K562 (cell line): ENCODE measurements around the gene LY6G6F. TPM values are rescaled to one million over a fixed set of nuclear protein-coding genes. Genes with fewer than 3 reads are reported as not detected.

ENCODE experiments used
- BDP1 ChIP-seq: IDR thresholded peaks from 3 replicates; pipeline ENCODE4 v1.6.1; 2011; ENCODE audit not compliant: insufficient read length, insufficient read depth
- CBFA2T3 ChIP-seq: fragments of 450-650 bp; IDR thresholded peaks from 2 replicates; pipeline ENCODE4 v1.6.1; 2017
- CHD1 ChIP-seq: fragments of 200-600 bp; sonication (generic); IDR thresholded peaks from one replicate; pipeline ENCODE4 v1.6.1; 2012; ENCODE audit warnings: mild to moderate bottlenecking, moderate library complexity, low read length, inconsistent platforms
- CSDE1 ChIP-seq, 2 experiments: fragments of 450-650 bp; IDR thresholded peaks; 2 replicates each; pipeline ENCODE4 v1.6.1; 2016; ENCODE audit warnings: mild to moderate bottlenecking in 1 of 2
- EHMT2 ChIP-seq: fragments of 450-650 bp; IDR thresholded peaks from 2 replicates; pipeline ENCODE4 v1.6.1; 2018; ENCODE audit warnings: antibody characterized with exemption
- MECOM ChIP-seq: fragments of 250-450 bp; sonication (Bioruptor Pico); IDR thresholded peaks from 2 replicates; pipeline ENCODE4 v1.8.0; 2022; ENCODE audit warnings: inconsistent platforms
- OTX1 ChIP-seq: fragments of 450-650 bp; formaldehyde crosslinking; IDR thresholded peaks from 2 replicates; pipeline ENCODE4 v1.4.0; 2022; ENCODE audit warnings: mild to moderate bottlenecking
- PHTF2 ChIP-seq: fragments of 250-450 bp; sonication (Bioruptor Pico); IDR thresholded peaks from 2 replicates; pipeline ENCODE4 v1.5.0; 2021; ENCODE audit warnings: mild to moderate bottlenecking
- RCOR1 ChIP-seq, 2 experiments: IDR thresholded peaks; 2 replicates each; pipeline ENCODE4 v1.6.1; 2012; ENCODE audit warnings: low read depth in 2 of 2, low read length in 2 of 2, borderline replicate concordance in 1 of 2, improper control_type of control experiment in 1 of 2
- RREB1 ChIP-seq: fragments of 250-450 bp; sonication (Bioruptor Pico); IDR thresholded peaks from 2 replicates; pipeline ENCODE4 v1.4.0; 2020
- SMC3 ChIP-seq: conservative IDR thresholded peaks from 2 replicates; pipeline ENCODE4 v1.6.1; 2011; ENCODE audit warnings: low read depth, low read length, improper control_type of control experiment; ENCODE audit not compliant: insufficient read depth
- SRSF7 ChIP-seq: fragments of 200-400 bp; formaldehyde crosslinking; optimal IDR thresholded peaks from 2 replicates; pipeline ENCODE3; 2017; ENCODE audit warnings: mild to moderate bottlenecking, low read depth, low read length
- STAG1 ChIP-seq: sonication (generic); formaldehyde crosslinking; IDR thresholded peaks from 2 replicates; pipeline ENCODE4 v1.5.0; 2020; ENCODE audit warnings: missing genetic modification reagents, borderline replicate concordance
- TARDBP ChIP-seq: fragments of 450-650 bp; IDR thresholded peaks from 2 replicates; pipeline ENCODE4 v1.6.1; 2016
- ZNF609 ChIP-seq: sonication (generic); formaldehyde crosslinking; IDR thresholded peaks from 2 replicates; pipeline ENCODE4 v1.8.1; 2023; ENCODE audit warnings: missing genetic modification reagents, mild to moderate bottlenecking, borderline replicate concordance
- ZSCAN32 ChIP-seq: fragments of 450-650 bp; formaldehyde crosslinking; IDR thresholded peaks from 2 replicates; pipeline ENCODE4 v1.4.0; 2020; ENCODE audit warnings: mild to moderate bottlenecking, moderate library complexity
- polyA plus RNA-seq, 8 experiments: library from polyadenylated mRNA; depleted of rRNA in 4 of 8; stranded (reverse) in 5 of 8; unstranded in 3 of 8; fragments of >200 nt; fragmentation: Nextera tagmentation in 2 of 8; fragmentation: Illumina TruSeq in 1 of 8; extraction: Ambion mirVana in 2 of 8; extraction: Trizol in 1 of 8; gene quantifications; 2 replicates each; pipeline versions ENCODE4 v1.2.1 to v1.2.3, GENCODE V29; 2011 to 2014; ENCODE audit warnings: inconsistent platforms in 1 of 8, missing spikeins in 1 of 8
- total RNA-seq, 7 experiments: library from RNA; depleted of rRNA in 6 of 7; stranded (reverse); fragments of >200 nt in 6 of 7; fragmentation: Illumina TruSeq in 2 of 7; extraction: Trizol in 2 of 7; gene quantifications; 2 replicates each; pipeline versions ENCODE4 v1.2.1 to v1.2.3, GENCODE V29; 2011 to 2021; ENCODE audit warnings: low replicate concordance in 1 of 7

LY6G6F gene
- total and polyA plus RNA-seq, 9 of the 15 experiments (the other 6 are each of a cell fraction or from before 2014, with no cell fraction given), result 0.14 to 0.50 (median 0.28) TPM; not detected in 2

GRCh38 chr6:31737991-31738979 is 31.6 kb downstream of the LY6G6F start (continued):
- TF ChIP-seq RCOR1 (IDR thresholded peaks at IDR 0.05; ENCODE audit: borderline replicate concordance in 1 of 2, low read depth in 2 of 2, low read length in 2 of 2) (peak in 1 of 2 experiments; percentile 94; a peak in 3 of 4 replicates), SRSF7 (no peak), RREB1 (CRISPR knock-in tag) (peak; percentile 55; the same call in 1 of the 2 replicates), OTX1 (CRISPR knock-in tag) (peak; percentile 88), EHMT2 (peak; percentile 72), CSDE1 (IDR thresholded peaks at IDR 0.05) (0 out of 4 replicates have a peak, but pooled peaks of 1 of the 2 experiments have one; percentile 23), MECOM (CRISPR knock-in tag) (0 out of 2 replicates have a peak, but pooled peaks have one; percentile 17), TARDBP (no peak), STAG1 (CRISPR knock-in tag) (no peak), CBFA2T3 (no peak), ZSCAN32 (CRISPR knock-in tag) (no peak), CHD1 (no peak), SMC3 (no peak; the same call in 1 of the 2 replicates), BDP1 (no peak), ZNF609 (peak; percentile 60; the same call in 1 of the 2 replicates), PHTF2 (CRISPR knock-in tag) (no peak)
